ENCODE measurements around the gene RNLS. TPM values are rescaled to one million over a fixed set of nuclear protein-coding genes. Genes with fewer than 3 reads are reported as not detected.

RNLS gene
- total RNA-seq, 1 experiment from 2014 or later = 8.7 TPM

DNA sequence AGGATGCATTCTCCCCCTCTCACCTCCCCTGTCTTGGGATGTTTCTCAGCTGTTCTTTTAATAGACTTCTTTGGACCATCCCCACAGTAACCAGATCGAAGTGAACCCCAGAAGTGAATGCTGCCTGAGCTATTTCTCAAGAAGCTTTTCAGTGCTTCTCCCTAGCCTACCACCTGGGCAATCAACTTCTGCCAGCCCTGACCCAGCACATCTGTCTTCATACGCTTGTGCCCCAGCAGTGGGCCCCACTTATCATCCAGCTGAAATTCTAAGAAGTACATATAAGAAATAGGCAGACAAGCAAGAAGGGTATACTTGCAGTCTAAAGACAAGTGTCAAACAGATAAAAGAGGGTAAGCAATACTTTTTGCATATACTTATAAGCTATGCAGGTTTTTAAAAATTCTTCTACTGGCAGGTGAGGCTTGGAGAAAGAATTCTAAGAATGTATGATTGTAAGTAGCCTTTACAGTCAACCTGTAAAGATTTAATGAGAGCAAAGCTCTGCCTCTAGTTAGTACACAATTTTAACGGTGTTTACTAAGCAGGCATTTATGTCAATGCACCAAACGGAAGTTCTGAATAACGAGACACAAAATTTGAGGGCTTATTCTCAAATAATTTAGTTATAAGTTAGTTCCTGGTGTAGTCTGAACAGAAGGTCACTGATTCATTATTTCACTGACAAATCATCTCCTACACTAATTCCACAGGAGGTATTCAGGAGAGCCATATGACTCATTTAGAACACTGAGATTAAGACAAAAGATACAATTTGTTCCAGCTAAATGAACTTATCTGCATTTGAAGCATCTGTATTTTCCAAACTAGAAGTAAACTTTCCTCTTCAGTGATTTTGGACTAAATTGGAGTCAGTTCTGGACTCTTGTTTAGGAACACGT is 83.3 kb downstream of the RNLS start (continued):
- TF ChIP-seq, protein P1, sequence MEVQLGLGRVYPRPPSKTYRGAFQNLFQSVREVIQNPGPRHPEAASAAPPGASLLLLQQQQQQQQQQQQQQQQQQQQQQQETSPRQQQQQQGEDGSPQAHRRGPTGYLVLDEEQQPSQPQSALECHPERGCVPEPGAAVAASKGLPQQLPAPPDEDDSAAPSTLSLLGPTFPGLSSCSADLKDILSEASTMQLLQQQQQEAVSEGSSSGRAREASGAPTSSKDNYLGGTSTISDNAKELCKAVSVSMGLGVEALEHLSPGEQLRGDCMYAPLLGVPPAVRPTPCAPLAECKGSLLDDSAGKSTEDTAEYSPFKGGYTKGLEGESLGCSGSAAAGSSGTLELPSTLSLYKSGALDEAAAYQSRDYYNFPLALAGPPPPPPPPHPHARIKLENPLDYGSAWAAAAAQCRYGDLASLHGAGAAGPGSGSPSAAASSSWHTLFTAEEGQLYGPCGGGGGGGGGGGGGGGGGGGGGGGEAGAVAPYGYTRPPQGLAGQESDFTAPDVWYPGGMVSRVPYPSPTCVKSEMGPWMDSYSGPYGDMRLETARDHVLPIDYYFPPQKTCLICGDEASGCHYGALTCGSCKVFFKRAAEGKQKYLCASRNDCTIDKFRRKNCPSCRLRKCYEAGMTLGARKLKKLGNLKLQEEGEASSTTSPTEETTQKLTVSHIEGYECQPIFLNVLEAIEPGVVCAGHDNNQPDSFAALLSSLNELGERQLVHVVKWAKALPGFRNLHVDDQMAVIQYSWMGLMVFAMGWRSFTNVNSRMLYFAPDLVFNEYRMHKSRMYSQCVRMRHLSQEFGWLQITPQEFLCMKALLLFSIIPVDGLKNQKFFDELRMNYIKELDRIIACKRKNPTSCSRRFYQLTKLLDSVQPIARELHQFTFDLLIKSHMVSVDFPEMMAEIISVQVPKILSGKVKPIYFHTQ (CRISPR knock-in tag; IDR thresholded peaks at IDR 0.05) = no peak

DNA sequence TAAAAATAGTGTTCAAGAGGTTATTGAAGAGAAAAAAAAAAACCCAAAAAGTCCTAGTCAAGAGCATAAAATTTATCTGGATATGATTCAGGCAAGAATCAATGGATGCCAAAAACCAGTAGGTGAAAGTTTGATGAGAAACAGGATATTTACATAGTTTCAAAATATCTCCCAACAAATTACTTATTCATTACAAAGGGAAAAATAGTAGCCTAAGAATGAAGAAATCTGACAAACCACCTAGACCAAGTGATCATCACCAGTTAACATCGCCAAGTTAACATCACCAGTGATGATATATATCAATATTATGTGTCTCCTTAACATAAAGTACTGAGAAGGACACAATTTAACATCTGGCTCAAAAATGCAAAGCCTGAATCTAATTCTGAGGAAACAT is 85.2 kb downstream of the RNLS start:
- ATAC-seq (no peak), DNase-seq (ENCODE audit: low spot score) (no peak)
- Mint-ChIP-seq H3K36me3 (peaks cover 2% of the 10 kb centered on the region; the same call in 1 of the 2 replicates), H3K4me3 (no peak overlapping the region), H3K9me3 (peaks cover 7% of the 10 kb centered on the region), H3K4me1 (peaks cover 36% of the 10 kb centered on the region), H3K27me3 (ENCODE audit: low read depth) (no peaks in the 10 kb centered on the region), H3K27ac (no peak overlapping the region)
- ChIA-PET POLR2A (no interaction called here), CTCF (no interaction called here)
- TF ChIP-seq, protein P2, sequence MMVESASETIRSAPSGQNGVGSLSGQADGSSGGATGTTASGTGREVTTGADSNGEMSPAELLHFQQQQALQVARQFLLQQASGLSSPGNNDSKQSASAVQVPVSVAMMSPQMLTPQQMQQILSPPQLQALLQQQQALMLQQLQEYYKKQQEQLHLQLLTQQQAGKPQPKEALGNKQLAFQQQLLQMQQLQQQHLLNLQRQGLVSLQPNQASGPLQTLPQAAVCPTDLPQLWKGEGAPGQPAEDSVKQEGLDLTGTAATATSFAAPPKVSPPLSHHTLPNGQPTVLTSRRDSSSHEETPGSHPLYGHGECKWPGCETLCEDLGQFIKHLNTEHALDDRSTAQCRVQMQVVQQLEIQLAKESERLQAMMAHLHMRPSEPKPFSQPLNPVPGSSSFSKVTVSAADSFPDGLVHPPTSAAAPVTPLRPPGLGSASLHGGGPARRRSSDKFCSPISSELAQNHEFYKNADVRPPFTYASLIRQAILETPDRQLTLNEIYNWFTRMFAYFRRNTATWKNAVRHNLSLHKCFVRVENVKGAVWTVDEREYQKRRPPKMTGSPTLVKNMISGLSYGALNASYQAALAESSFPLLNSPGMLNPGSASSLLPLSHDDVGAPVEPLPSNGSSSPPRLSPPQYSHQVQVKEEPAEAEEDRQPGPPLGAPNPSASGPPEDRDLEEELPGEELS (CRISPR knock-in tag; IDR thresholded peaks at IDR 0.05) = no peak

DNA sequence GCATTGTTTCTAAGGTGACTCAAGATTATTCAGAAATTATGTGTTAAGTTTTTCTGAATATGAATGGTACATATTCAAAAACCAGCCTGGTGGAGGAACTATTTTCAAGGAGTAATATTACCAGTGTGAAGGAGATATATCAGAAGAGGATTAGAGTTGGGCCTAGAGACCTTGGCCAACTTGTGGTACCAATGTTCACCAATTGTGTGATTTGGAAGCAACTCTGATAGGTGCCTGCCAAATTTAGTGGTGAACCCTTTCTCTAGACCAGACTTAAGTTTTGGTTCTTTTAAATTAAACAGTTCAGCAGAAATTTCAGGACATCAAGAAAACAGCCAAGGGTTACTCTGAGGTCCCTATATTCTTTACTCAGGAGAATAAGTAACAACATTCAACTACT is 88.6 kb downstream of the RNLS start:
- Mint-ChIP-seq H3K9me3 (no peaks in the 10 kb centered on the region), H3K27me3 (ENCODE audit: low read depth) (no peaks in the 10 kb centered on the region), H3K4me1 (peaks cover 21% of the 10 kb centered on the region), H3K36me3 (no peaks in the 10 kb centered on the region), H3K27ac (no peak overlapping the region), H3K4me3 (no peak overlapping the region)
- POLR2A ChIA-PET = no interaction called here
- DNase-seq (ENCODE audit: low spot score) = no peak
- TF ChIP-seq, protein P3, sequence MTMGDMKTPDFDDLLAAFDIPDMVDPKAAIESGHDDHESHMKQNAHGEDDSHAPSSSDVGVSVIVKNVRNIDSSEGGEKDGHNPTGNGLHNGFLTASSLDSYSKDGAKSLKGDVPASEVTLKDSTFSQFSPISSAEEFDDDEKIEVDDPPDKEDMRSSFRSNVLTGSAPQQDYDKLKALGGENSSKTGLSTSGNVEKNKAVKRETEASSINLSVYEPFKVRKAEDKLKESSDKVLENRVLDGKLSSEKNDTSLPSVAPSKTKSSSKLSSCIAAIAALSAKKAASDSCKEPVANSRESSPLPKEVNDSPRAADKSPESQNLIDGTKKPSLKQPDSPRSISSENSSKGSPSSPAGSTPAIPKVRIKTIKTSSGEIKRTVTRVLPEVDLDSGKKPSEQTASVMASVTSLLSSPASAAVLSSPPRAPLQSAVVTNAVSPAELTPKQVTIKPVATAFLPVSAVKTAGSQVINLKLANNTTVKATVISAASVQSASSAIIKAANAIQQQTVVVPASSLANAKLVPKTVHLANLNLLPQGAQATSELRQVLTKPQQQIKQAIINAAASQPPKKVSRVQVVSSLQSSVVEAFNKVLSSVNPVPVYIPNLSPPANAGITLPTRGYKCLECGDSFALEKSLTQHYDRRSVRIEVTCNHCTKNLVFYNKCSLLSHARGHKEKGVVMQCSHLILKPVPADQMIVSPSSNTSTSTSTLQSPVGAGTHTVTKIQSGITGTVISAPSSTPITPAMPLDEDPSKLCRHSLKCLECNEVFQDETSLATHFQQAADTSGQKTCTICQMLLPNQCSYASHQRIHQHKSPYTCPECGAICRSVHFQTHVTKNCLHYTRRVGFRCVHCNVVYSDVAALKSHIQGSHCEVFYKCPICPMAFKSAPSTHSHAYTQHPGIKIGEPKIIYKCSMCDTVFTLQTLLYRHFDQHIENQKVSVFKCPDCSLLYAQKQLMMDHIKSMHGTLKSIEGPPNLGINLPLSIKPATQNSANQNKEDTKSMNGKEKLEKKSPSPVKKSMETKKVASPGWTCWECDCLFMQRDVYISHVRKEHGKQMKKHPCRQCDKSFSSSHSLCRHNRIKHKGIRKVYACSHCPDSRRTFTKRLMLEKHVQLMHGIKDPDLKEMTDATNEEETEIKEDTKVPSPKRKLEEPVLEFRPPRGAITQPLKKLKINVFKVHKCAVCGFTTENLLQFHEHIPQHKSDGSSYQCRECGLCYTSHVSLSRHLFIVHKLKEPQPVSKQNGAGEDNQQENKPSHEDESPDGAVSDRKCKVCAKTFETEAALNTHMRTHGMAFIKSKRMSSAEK (CRISPR knock-in tag; IDR thresholded peaks at IDR 0.05; ENCODE audit: borderline replicate concordance) = no peak
- no peak for TF ChIP-seq JUN (CRISPR knock-in tag; IDR thresholded peaks at IDR 0.05)
- TF ChIP-seq, protein P4, sequence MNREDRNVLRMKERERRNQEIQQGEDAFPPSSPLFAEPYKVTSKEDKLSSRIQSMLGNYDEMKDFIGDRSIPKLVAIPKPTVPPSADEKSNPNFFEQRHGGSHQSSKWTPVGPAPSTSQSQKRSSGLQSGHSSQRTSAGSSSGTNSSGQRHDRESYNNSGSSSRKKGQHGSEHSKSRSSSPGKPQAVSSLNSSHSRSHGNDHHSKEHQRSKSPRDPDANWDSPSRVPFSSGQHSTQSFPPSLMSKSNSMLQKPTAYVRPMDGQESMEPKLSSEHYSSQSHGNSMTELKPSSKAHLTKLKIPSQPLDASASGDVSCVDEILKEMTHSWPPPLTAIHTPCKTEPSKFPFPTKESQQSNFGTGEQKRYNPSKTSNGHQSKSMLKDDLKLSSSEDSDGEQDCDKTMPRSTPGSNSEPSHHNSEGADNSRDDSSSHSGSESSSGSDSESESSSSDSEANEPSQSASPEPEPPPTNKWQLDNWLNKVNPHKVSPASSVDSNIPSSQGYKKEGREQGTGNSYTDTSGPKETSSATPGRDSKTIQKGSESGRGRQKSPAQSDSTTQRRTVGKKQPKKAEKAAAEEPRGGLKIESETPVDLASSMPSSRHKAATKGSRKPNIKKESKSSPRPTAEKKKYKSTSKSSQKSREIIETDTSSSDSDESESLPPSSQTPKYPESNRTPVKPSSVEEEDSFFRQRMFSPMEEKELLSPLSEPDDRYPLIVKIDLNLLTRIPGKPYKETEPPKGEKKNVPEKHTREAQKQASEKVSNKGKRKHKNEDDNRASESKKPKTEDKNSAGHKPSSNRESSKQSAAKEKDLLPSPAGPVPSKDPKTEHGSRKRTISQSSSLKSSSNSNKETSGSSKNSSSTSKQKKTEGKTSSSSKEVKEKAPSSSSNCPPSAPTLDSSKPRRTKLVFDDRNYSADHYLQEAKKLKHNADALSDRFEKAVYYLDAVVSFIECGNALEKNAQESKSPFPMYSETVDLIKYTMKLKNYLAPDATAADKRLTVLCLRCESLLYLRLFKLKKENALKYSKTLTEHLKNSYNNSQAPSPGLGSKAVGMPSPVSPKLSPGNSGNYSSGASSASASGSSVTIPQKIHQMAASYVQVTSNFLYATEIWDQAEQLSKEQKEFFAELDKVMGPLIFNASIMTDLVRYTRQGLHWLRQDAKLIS (CRISPR knock-in tag; IDR thresholded peaks at IDR 0.05; ENCODE audit: borderline replicate concordance) = no peak
- TF ChIP-seq, protein P5, sequence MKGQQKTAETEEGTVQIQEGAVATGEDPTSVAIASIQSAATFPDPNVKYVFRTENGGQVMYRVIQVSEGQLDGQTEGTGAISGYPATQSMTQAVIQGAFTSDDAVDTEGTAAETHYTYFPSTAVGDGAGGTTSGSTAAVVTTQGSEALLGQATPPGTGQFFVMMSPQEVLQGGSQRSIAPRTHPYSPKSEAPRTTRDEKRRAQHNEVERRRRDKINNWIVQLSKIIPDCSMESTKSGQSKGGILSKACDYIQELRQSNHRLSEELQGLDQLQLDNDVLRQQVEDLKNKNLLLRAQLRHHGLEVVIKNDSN (CRISPR knock-in tag; IDR thresholded peaks at IDR 0.05) = no peak
- no peak for TF ChIP-seq NR3C1 (CRISPR knock-in tag; conservative IDR thresholded peaks at IDR 0.05; ENCODE audit: low read depth)
- TF ChIP-seq, protein P6, sequence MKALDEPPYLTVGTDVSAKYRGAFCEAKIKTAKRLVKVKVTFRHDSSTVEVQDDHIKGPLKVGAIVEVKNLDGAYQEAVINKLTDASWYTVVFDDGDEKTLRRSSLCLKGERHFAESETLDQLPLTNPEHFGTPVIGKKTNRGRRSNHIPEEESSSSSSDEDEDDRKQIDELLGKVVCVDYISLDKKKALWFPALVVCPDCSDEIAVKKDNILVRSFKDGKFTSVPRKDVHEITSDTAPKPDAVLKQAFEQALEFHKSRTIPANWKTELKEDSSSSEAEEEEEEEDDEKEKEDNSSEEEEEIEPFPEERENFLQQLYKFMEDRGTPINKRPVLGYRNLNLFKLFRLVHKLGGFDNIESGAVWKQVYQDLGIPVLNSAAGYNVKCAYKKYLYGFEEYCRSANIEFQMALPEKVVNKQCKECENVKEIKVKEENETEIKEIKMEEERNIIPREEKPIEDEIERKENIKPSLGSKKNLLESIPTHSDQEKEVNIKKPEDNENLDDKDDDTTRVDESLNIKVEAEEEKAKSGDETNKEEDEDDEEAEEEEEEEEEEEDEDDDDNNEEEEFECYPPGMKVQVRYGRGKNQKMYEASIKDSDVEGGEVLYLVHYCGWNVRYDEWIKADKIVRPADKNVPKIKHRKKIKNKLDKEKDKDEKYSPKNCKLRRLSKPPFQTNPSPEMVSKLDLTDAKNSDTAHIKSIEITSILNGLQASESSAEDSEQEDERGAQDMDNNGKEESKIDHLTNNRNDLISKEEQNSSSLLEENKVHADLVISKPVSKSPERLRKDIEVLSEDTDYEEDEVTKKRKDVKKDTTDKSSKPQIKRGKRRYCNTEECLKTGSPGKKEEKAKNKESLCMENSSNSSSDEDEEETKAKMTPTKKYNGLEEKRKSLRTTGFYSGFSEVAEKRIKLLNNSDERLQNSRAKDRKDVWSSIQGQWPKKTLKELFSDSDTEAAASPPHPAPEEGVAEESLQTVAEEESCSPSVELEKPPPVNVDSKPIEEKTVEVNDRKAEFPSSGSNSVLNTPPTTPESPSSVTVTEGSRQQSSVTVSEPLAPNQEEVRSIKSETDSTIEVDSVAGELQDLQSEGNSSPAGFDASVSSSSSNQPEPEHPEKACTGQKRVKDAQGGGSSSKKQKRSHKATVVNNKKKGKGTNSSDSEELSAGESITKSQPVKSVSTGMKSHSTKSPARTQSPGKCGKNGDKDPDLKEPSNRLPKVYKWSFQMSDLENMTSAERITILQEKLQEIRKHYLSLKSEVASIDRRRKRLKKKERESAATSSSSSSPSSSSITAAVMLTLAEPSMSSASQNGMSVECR (CRISPR knock-in tag; IDR thresholded peaks at IDR 0.05; ENCODE audit: borderline replicate concordance) = no peak
- TF ChIP-seq SOX15 (CRISPR knock-in tag; IDR thresholded peaks at IDR 0.05) = no peak
- CTCF ChIA-PET = no interaction called here
- no peak for ATAC-seq

All from WTC11 (cell line).